PC-3 (cell line): Measurements from ENCODE around the gene CD7.
"Not testable (repeated sequence)": the region's sequence is repeated elsewhere in the genome, so short reads cannot be mapped to it uniquely, and the experiment has no call there.

Source experiments
- EZH2 ChIP-seq: fragments of 300-600 bp; sonication (generic); IDR thresholded peaks from one replicate; pipeline ENCODE4 v1.6.1; 2017; ENCODE audit warnings: antibody characterized with exemption, mild to moderate bottlenecking, low read length; ENCODE audit not compliant: unreplicated experiment
- TF ChIP-seq, protein P1 (sequence below): fragments of 300-600 bp; sonication (generic); conservative IDR thresholded peaks from 2 replicates; pipeline ENCODE4 v1.5.1; 2017; ENCODE audit warnings: antibody characterized with exemption, low read depth, mild to moderate bottlenecking, low read length

DNA sequence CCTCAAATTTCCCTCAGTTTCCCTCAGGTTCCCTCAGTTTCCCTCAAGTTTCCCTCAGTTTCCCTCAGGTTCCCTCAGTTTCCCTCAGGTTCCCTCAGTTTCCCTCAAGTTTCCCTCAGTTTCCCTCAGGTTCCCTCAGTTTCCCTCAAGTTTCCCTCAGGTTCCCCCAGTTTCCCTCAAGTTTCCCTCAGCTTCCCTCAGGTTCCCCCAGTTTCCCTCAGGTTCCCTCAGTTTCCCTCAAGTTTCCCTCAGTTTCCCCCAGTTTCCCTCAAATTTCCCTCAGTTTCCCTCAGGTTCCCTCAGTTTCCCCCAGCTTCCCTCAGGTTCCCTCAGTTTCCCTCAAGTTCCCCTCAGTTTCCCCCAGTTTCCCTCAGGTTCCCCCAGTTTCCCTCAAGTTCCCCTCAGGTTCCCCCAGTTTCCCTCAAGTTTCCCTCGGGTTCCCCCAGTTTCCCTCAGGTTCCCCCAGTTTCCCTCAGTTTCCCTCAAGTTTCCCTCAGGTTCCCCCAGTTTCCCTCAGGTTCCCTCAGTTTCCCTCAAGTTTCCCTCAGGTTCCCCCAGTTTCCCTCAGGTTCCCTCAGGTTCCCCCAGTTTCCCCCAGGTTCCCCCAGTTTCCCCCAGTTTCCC, 42.2 kb upstream of the CD7 start:
- TF ChIP-seq, protein P1, sequence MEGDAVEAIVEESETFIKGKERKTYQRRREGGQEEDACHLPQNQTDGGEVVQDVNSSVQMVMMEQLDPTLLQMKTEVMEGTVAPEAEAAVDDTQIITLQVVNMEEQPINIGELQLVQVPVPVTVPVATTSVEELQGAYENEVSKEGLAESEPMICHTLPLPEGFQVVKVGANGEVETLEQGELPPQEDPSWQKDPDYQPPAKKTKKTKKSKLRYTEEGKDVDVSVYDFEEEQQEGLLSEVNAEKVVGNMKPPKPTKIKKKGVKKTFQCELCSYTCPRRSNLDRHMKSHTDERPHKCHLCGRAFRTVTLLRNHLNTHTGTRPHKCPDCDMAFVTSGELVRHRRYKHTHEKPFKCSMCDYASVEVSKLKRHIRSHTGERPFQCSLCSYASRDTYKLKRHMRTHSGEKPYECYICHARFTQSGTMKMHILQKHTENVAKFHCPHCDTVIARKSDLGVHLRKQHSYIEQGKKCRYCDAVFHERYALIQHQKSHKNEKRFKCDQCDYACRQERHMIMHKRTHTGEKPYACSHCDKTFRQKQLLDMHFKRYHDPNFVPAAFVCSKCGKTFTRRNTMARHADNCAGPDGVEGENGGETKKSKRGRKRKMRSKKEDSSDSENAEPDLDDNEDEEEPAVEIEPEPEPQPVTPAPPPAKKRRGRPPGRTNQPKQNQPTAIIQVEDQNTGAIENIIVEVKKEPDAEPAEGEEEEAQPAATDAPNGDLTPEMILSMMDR = not testable (repeated sequence)
- TF ChIP-seq EZH2 = not testable (repeated sequence)
